Measurements from ENCODE around the gene IVNS1ABP. TPM values are rescaled to one million over a fixed set of nuclear protein-coding genes. Genes with fewer than 3 reads are reported as not detected.
A peak's percentile ranks its signal among the peaks of the same experiment; 100 is the strongest.

IVNS1ABP gene
- total and polyA plus RNA-seq, 9 of the 15 experiments (the other 6 are each of a cell fraction or from before 2014, with no cell fraction given), result 30.6 to 126 (median 77.7) TPM

GRCh38 chr1:185317034-185317885, at the start of gene IVNS1ABP (continued):
- peak; percentile 83 for TF ChIP-seq USF1 (CRISPR knock-in tag; IDR thresholded peaks at IDR 0.05)
- no peak for TF ChIP-seq RFX1 (IDR thresholded peaks at IDR 0.05)
- peak in 1 of 3 experiments; percentile 80; a peak in 2 of 6 replicates for TF ChIP-seq ZBTB11 (CRISPR knock-in tag; IDR thresholded peaks at IDR 0.05)
- TF ChIP-seq ZNF408 (CRISPR knock-in tag; IDR thresholded peaks at IDR 0.05; ENCODE audit: low read depth), result no peak
- no peak for TF ChIP-seq HDAC8 (tag; IDR thresholded peaks at IDR 0.05)
- TF ChIP-seq FOXK1 (CRISPR knock-in tag; IDR thresholded peaks at IDR 0.05; ENCODE audit: borderline replicate concordance), result no peak
- peak; percentile 38; the same call in 1 of the 2 replicates for TF ChIP-seq HLTF (IDR thresholded peaks at IDR 0.05)
- no peak for TF ChIP-seq BCLAF1 (IDR thresholded peaks at IDR 0.05; ENCODE audit: borderline replicate concordance in 1 of 2, control insufficient read depth in 1 of 2, low read depth in 2 of 2, low read length in 1 of 2)
- TF ChIP-seq ETS2 (tag; IDR thresholded peaks at IDR 0.05; ENCODE audit: borderline replicate concordance, poor library complexity, severe bottlenecking), result no peak
- TF ChIP-seq RBM39 (optimal IDR thresholded peaks at IDR 0.05; ENCODE audit: low read depth, low read length), result no peak
- no peak for TF ChIP-seq NR3C1 (CRISPR knock-in tag; IDR thresholded peaks at IDR 0.05)
- no peak for TF ChIP-seq ZNF212 (CRISPR knock-in tag; IDR thresholded peaks at IDR 0.05)
- TF ChIP-seq MYC (IDR thresholded peaks at IDR 0.05; ENCODE audit: low read depth, low read length), result peak; percentile 74
- no peak; the same call in 1 of the 2 replicates for TF ChIP-seq MYC (CRISPR knock-in tag; IDR thresholded peaks at IDR 0.05; ENCODE audit: borderline replicate concordance, low read depth)
- 0 out of 2 replicates have a peak, but pooled peaks have one; percentile 5 for TF ChIP-seq ZSCAN32 (CRISPR knock-in tag; IDR thresholded peaks at IDR 0.05)
- TF ChIP-seq TCF3 (CRISPR knock-in tag; IDR thresholded peaks at IDR 0.05), result no peak; the same call in 1 of the 2 replicates
- TF ChIP-seq SIN3A (IDR thresholded peaks at IDR 0.05; ENCODE audit: borderline replicate concordance in 2 of 2, control insufficient read depth in 1 of 2, low read depth in 2 of 2, low read length in 2 of 2), result peak; percentile 87 to 90; a peak in 3 of 4 replicates
